HepG2 (cell line): Measurements from ENCODE around the gene ETF1. TPM values are rescaled to one million over a fixed set of nuclear protein-coding genes. Genes with fewer than 3 reads are reported as not detected.

Source experiments
- ARID2 ChIP-seq: sonication (generic); formaldehyde crosslinking; IDR thresholded peaks from 2 replicates; pipeline ENCODE4 v1.8.1; 2022; ENCODE audit warnings: mild to moderate bottlenecking, missing genetic modification reagents, borderline replicate concordance
- DRAP1 ChIP-seq: IDR thresholded peaks from 2 replicates; pipeline ENCODE4 v1.6.1; 2016; ENCODE audit warnings: missing genetic modification reagents, missing compliant biosample characterization
- DZIP1 ChIP-seq: sonication (generic); formaldehyde crosslinking; IDR thresholded peaks from 2 replicates; pipeline ENCODE4 v1.5.0; 2020; ENCODE audit warnings: mild to moderate bottlenecking, missing genetic modification reagents
- KAT2B ChIP-seq: fragments of 150-350 bp; IDR thresholded peaks from 2 replicates; pipeline ENCODE4 v1.6.1; 2014; ENCODE audit warnings: low read depth, low read length, borderline replicate concordance
- KLF15 ChIP-seq: sonication (generic); formaldehyde crosslinking; IDR thresholded peaks from 2 replicates; pipeline ENCODE4 v1.8.1; 2023; ENCODE audit warnings: borderline replicate concordance, mild to moderate bottlenecking, inconsistent platforms, missing genetic modification reagents, mixed read lengths
- NFE2 ChIP-seq: sonication (generic); formaldehyde crosslinking; IDR thresholded peaks from 2 replicates; pipeline ENCODE4 v1.4.0; 2020; ENCODE audit warnings: missing genetic modification reagents
- NFIB ChIP-seq: sonication (generic); formaldehyde crosslinking; IDR thresholded peaks from 2 replicates; pipeline ENCODE4 v1.9.0; 2021; ENCODE audit warnings: missing genetic modification reagents, mild to moderate bottlenecking, borderline replicate concordance
- PBX2 ChIP-seq: IDR thresholded peaks from 2 replicates; pipeline ENCODE4 v1.6.1; 2016; ENCODE audit warnings: control low read depth
- POLR2A ChIP-seq, 2 experiments: IDR thresholded peaks; 2 replicates each; pipeline ENCODE4 v1.6.1; 2011; ENCODE audit warnings: low read depth in 2 of 2, low read length in 2 of 2, mild to moderate bottlenecking in 1 of 2, moderate library complexity in 1 of 2; ENCODE audit not compliant: insufficient read depth in 1 of 2
- PTBP1 ChIP-seq: fragments of 200-400 bp; formaldehyde crosslinking; IDR thresholded peaks from 2 replicates; pipeline ENCODE4 v1.6.1; 2018; ENCODE audit warnings: low read length, low read depth; ENCODE audit not compliant: poor library complexity, severe bottlenecking
- RBAK ChIP-seq: sonication (generic); formaldehyde crosslinking; IDR thresholded peaks from 2 replicates; pipeline ENCODE4 v1.5.1; 2020; ENCODE audit warnings: mild to moderate bottlenecking, missing genetic modification reagents
- SETDB1 ChIP-seq: sonication (generic); formaldehyde crosslinking; IDR thresholded peaks from 2 replicates; pipeline ENCODE4 v1.5.1; 2020; ENCODE audit warnings: missing genetic modification reagents, mild to moderate bottlenecking, borderline replicate concordance
- SIN3B ChIP-seq: fragments of 150-350 bp; IDR thresholded peaks from 2 replicates; pipeline ENCODE4 v1.6.1; 2014; ENCODE audit warnings: low read length
- SNAPC5 ChIP-seq: sonication (generic); formaldehyde crosslinking; IDR thresholded peaks from 2 replicates; pipeline ENCODE4 v1.8.1; 2023; ENCODE audit warnings: mild to moderate bottlenecking, missing genetic modification reagents, borderline replicate concordance
- ZBTB38 ChIP-seq: sonication (generic); formaldehyde crosslinking; IDR thresholded peaks from 2 replicates; pipeline ENCODE4 v1.5.1; 2020; ENCODE audit warnings: mild to moderate bottlenecking, missing genetic modification reagents
- ZNF432 ChIP-seq: sonication (generic); formaldehyde crosslinking; IDR thresholded peaks from 2 replicates; pipeline ENCODE4 v1.5.0; 2020; ENCODE audit warnings: missing genetic modification reagents, mild to moderate bottlenecking, borderline replicate concordance
- ZNF547 ChIP-seq: sonication (generic); formaldehyde crosslinking; IDR thresholded peaks from 2 replicates; pipeline ENCODE4 v1.5.1; 2020; ENCODE audit warnings: mild to moderate bottlenecking, missing genetic modification reagents
- ZNF569 ChIP-seq: sonication (generic); formaldehyde crosslinking; IDR thresholded peaks from 2 replicates; pipeline ENCODE4 v1.5.0; 2020; ENCODE audit warnings: mild to moderate bottlenecking, missing genetic modification reagents, moderate library complexity, borderline replicate concordance
- ZNF629 ChIP-seq: sonication (generic); formaldehyde crosslinking; conservative IDR thresholded peaks from 2 replicates; pipeline ENCODE4 v1.5.0; 2020; ENCODE audit warnings: missing genetic modification reagents
- ZNF674 ChIP-seq: sonication (generic); formaldehyde crosslinking; IDR thresholded peaks from 2 replicates; pipeline ENCODE4 v1.5.0; 2020; ENCODE audit warnings: low read depth, mild to moderate bottlenecking, missing genetic modification reagents
- ZNF710 ChIP-seq: sonication (generic); formaldehyde crosslinking; IDR thresholded peaks from 2 replicates; pipeline ENCODE4 v1.5.0; 2020; ENCODE audit warnings: mild to moderate bottlenecking, missing genetic modification reagents, borderline replicate concordance
- ZNF790 ChIP-seq: sonication (generic); formaldehyde crosslinking; IDR thresholded peaks from 2 replicates; pipeline ENCODE4 v1.8.0; 2022; ENCODE audit warnings: missing genetic modification reagents, mild to moderate bottlenecking, borderline replicate concordance
- polyA plus RNA-seq, 8 experiments: library from polyadenylated mRNA; depleted of rRNA in 3 of 8; stranded (reverse) in 7 of 8; unstranded in 1 of 8; fragments of >200 nt; fragmentation: Illumina TruSeq in 4 of 8; extraction: Trizol in 4 of 8; gene quantifications; 2 replicates each; pipeline versions ENCODE4 v1.2.1 to v1.2.3, GENCODE V29; 2011 to 2016; ENCODE audit warnings: low read depth in 4 of 8, missing spikeins in 1 of 8, mixed read lengths in 1 of 8; ENCODE audit not compliant: insufficient read depth in 1 of 8
- total RNA-seq, 5 experiments: library from RNA; depleted of rRNA; stranded (reverse); fragments of >200 nt; fragmentation: Illumina TruSeq; extraction: Trizol; gene quantifications; 2 replicates each; pipeline ENCODE4 v1.2.3, GENCODE V29; 2016; ENCODE audit warnings: low read depth in 1 of 5

Gene ETF1
- total and polyA plus RNA-seq, 2 of the 13 experiments (the other 11 are each of a cell fraction or from before 2014, with no cell fraction given), result 52.1 to 184 TPM

- peak; percentile 74; the same call in 1 of the 2 replicates for TF ChIP-seq ARID2 (CRISPR knock-in tag)
- TF ChIP-seq DRAP1 (CRISPR knock-in tag), result peak; percentile 75
- no peak for TF ChIP-seq NFIB (CRISPR knock-in tag)
- TF ChIP-seq ZNF710 (CRISPR knock-in tag), result peak; percentile 47; the same call in 1 of the 2 replicates
- no peak for TF ChIP-seq ZNF432 (CRISPR knock-in tag)
- TF ChIP-seq ZNF790 (CRISPR knock-in tag), result no peak
- no peak for TF ChIP-seq PBX2 (CRISPR knock-in tag)
- no peak for TF ChIP-seq ZNF629
- peak; percentile 13; the same call in 1 of the 2 replicates for TF ChIP-seq DZIP1 (CRISPR knock-in tag)
- TF ChIP-seq RBAK, result no peak
- no peak for TF ChIP-seq NFE2
- no peak for TF ChIP-seq SETDB1 (CRISPR knock-in tag)
- TF ChIP-seq ZBTB38 (CRISPR knock-in tag), result peak; percentile 8
- 0 out of 2 replicates have a peak, but pooled peaks have one; percentile 18 for TF ChIP-seq SIN3B
- TF ChIP-seq ZNF547, result no peak
- no peak for TF ChIP-seq ZNF569 (CRISPR knock-in tag)
- TF ChIP-seq KLF15 (CRISPR knock-in tag), result peak; percentile 68; the same call in 1 of the 2 replicates
- peak; percentile 57 to 78; a peak in 3 of 4 replicates for TF ChIP-seq POLR2A (IDR thresholded peaks at IDR 0.05; ENCODE audit: insufficient read depth in 1 of 2, low read depth in 2 of 2, low read length in 2 of 2)
- 0 out of 2 replicates have a peak, but pooled peaks have one; percentile 63 for TF ChIP-seq SNAPC5 (CRISPR knock-in tag)
- TF ChIP-seq PTBP1, result no peak
- TF ChIP-seq ZNF674 (CRISPR knock-in tag), result no peak
- TF ChIP-seq KAT2B, result no peak
These were observed at the start of gene ETF1 (continued) for GRCh38 chr5:138542956-138543729.
